HG02588 (cell line): Measurements from ENCODE around the gene VAMP2.

Experiments
- ATAC-seq: cut with Tn5 transposase; IDR thresholded peaks from one replicate; pipeline ENCODE4 v1.9.1; 2021; ENCODE audit warnings: mild to moderate bottlenecking, moderate library complexity; ENCODE audit not compliant: unreplicated experiment

The VAMP2 gene

DNA sequence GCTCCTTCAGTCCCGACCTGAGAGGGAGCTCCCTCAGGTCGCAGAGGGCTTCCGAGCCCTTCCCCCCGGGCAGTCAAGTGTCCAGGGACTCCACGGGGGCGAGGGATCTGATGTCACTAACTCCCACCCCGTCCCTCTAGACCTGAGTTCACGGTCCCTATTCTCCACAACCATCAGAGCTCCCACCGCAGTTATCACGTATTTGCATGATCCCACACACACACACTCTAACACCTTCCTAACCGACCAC lies 6.8 kb downstream of the VAMP2 start:
- ATAC-seq: no peak

DNA sequence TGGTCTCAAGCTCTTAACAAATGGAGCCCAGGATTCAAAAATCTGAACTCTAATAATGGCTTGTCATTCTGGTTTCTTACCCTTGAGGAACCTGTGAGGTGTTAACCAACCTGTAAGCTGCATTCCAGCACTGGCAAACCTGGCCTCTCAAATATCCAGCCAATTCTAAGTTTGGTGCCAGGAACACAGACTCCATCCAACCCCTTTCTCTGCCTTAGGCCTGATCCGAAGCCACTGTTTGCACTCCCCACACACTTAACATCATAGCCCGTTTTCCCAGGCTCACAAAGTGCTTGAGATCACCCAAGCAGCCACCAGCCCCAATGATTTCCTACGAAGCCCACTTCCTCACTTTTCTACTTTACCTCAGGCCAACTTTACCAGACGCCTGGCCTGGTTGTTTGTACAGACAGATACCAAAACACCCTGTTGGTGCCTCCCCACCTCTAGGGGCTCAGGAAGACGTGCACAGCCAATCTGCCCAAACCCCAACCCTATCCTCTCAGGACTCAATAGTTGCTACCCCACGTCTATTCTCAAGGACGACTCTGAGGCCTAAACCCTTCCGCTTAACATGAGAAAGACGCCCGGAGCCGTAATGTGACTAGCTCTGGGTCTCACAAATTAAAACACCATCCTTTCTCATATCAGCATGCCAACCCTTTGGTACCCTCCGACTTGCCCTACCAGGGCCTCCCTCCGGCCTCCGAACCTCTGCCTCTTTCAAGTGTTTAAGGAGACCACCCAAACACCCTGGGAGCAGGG lies 7.3 kb downstream of the VAMP2 start:
- ATAC-seq: no peak

- ATAC-seq: no peak
Measured at GRCh38 chr17:8154608-8155155, 8.1 kb downstream of the VAMP2 start.

- ATAC-seq: no peak
Measured at GRCh38 chr17:8153957-8154607, 8.7 kb downstream of the VAMP2 start.

DNA sequence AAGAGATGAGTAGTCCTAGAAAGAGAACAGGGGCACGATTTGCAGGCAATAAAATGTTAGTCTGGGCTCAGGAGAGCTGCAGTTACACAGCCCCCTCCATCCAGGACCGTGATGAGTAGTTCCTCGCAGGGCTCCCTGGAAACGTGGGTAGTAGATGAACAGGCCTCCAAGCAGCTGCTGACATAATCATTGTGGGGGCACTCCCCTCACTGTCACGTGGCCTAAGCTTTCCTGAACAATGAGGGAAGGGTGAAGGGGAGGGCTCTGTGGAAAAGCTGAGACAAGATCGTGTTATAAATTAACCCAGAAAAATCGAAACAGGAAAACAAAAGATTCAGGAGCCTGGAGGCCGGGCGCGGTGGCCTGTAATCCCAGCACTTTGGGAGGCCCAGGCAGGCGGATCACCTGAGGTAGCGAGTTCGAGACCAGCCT lies 9.2 kb downstream of the VAMP2 start:
- no peak for ATAC-seq

DNA sequence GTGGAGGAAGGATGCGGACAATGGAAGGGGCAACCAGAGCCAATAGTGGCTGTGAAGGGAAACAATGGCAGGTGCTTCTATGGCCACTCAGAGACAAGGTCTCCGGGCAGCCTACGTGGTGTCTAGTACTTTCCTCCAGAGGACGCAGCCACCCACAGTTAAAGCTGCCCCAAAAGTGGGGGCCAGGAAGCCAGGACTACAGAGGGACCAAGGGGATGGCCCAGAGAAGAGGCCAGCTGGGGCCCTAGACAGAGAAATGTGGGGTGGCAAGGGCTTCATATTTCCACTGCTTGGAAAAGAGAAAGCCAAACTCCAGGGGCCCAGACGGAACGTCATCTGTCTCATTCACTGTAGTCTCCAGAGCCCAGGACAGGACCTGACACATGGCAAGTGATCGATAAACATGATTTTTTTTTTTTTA lies 9.7 kb downstream of the VAMP2 start:
- ATAC-seq: no peak

GRCh38 chr17:8152112-8152775 lies 10.5 kb downstream of the VAMP2 start, which contains the start of gene PER1:
TSS of gene PER1 (minus strand) at chr17:8152404. CDS start at chr17:8150706, 1,698 bp downstream.
- peak; percentile 25 for ATAC-seq

DNA sequence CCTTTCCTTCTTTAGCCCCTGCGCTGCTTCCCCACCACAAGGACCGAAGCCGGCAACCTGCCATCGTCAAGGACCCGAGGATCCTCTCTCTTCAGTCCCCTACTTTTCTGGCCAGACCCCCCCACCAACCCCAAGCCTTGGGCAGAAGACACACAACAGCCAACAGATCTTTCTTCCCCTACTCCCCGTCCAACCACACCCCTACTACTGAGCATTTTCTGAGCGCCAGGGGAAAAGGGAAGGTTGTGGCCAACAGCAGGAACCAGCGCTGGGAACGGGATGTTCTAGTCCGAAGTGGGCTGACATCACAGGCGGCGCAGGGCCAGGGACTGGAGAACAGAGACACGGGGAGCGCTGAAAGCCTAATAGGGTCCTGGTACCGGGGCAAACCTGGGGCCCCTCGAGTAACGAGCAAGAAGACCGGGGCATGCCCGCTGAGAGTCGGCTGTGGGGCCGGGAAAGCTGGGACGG lies 11.1 kb downstream of the VAMP2 start:
- no peak for ATAC-seq

- ATAC-seq: no peak
Measured at GRCh38 chr17:8151120-8151640, 11.6 kb downstream of the VAMP2 start.

GRCh38 chr17:8150194-8151119 lies 12.3 kb downstream of the VAMP2 start:
- ATAC-seq: no peak

DNA sequence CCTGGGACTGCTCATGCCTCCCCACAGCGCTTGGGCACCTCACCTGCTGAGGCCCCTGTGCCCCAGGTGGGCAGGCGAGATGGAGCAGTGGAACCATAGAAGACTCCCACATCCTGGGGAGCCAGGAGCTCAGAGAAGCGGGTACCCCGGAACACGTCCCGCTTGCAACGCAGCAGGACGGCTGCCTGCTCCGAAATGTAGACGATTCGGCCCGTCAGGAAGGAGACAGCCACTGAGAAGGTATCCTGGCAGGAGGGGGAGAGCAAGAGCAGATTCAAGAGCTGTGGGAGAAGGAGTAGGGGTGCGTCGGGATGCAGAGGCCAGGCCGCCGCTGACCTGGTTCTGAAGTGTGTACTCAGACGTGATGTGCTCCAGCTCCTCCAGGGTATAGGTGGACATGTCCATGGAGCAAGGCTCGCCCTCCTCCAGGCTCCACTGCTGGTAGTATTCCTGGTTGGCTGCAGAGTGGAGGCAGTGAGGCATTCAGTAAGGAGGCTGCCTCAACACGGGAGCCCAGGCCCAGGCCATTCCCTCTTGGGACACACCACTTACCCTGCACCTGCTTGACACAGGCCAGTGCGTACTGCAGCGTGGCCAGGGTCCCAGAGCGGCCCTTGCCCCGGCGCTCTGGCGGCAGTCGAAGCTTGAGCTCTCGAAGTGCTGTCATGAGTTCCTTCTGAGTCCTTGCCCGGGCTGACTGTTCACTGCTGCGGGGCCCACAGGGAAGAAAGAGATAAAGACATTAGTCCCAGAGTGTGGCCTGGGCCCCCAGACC lies 13.1 kb downstream of the VAMP2 start:
- ATAC-seq: no peak

- ATAC-seq: no peak
Measured at GRCh38 chr17:8148560-8148959, 14.2 kb downstream of the VAMP2 start.

- ATAC-seq: no peak
Measured at GRCh38 chr17:8147805-8148404, 14.8 kb downstream of the VAMP2 start.

GRCh38 chr17:8147141-8147804 lies 15.5 kb downstream of the VAMP2 start:
- ATAC-seq: no peak

- ATAC-seq: no peak
Measured at GRCh38 chr17:8146381-8147140, 16.2 kb downstream of the VAMP2 start.

- ATAC-seq: no peak
Measured at GRCh38 chr17:8145811-8146210, 16.9 kb downstream of the VAMP2 start.

- ATAC-seq: no peak
Measured at GRCh38 chr17:8144401-8145231, 18.1 kb downstream of the VAMP2 start.
